Panc1 (cell line): ENCODE data around the gene SCN7A. TPM values are rescaled to one million over a fixed set of nuclear protein-coding genes. Genes with fewer than 3 reads are reported as not detected.

Experiments
- ATAC-seq: fragments of 200-7000 bp; cut with Tn5 transposase; 2 replicates; pipeline ENCODE4 v1.9.1; 2020; ENCODE audit warnings: mild to moderate bottlenecking, moderate library complexity
- BruUV-seq: library from RNA; stranded (reverse); fragments of 400-500 nt; replicated peaks from 2 replicates; lab custom pipeline; 2021; lab: Mats Ljungman, UMichigan
- CTCF ChIA-PET: fragments of 300-600 bp; sonication (Branson Sonifier 250); formaldehyde crosslinking; loops from one replicate; lab custom pipeline; 2022; ENCODE audit warnings: antibody characterized with exemption; lab: Charles Lee
- POLR2A ChIA-PET: fragments of 300-600 bp; sonication (Branson Sonifier 250); formaldehyde crosslinking; loops from one replicate; lab custom pipeline; 2022; ENCODE audit warnings: antibody characterized with exemption; lab: Charles Lee
- DNase-seq: peaks from one replicate; pipeline ENCODE4 v3.0.0-alpha.2; 2010; ENCODE audit warnings: low read depth, low spot score
- H3K27ac ChIP-seq: 2 replicates; pipeline ENCODE4 v1.5.1; 2011; ENCODE audit warnings: mild to moderate bottlenecking, low read length, inconsistent platforms
- H3K27me3 ChIP-seq: fragments of 200-500 bp; sonication (Bioruptor generic); 2 replicates; pipeline ENCODE4 v1.6.0; 2014; ENCODE audit warnings: low read length, inconsistent platforms; ENCODE audit not compliant: control insufficient read depth, insufficient read depth
- H3K36me3 ChIP-seq: fragments of 200-500 bp; sonication (Bioruptor generic); 2 replicates; pipeline ENCODE4 v1.5.1; 2014; ENCODE audit warnings: inconsistent platforms, mild to moderate bottlenecking, low read length, moderate library complexity; ENCODE audit not compliant: control insufficient read depth, insufficient read depth
- H3K4me1 ChIP-seq: 2 replicates; pipeline ENCODE4 v1.5.1; 2011; ENCODE audit warnings: inconsistent platforms, mild to moderate bottlenecking, low read length, moderate library complexity; ENCODE audit not compliant: control insufficient read depth, insufficient read depth
- H3K4me3 ChIP-seq, 2 experiments: 2 replicates each; pipeline ENCODE4 v1.5.1; 2011 to 2012; ENCODE audit warnings: low read depth in 2 of 2, low read length in 2 of 2, mild to moderate bottlenecking in 2 of 2, inconsistent platforms in 1 of 2, moderate library complexity in 1 of 2
- H3K9me3 ChIP-seq: fragments of 200-500 bp; sonication (Bioruptor generic); 2 replicates; pipeline ENCODE4 v1.5.1; 2014; ENCODE audit warnings: low read depth, mild to moderate bottlenecking, inconsistent platforms, low read length, moderate library complexity; ENCODE audit not compliant: control insufficient read depth, insufficient read depth
- POLR2AphosphoS5 ChIP-seq: IDR thresholded peaks from 2 replicates; pipeline ENCODE4 v1.6.1; 2012; ENCODE audit warnings: mild to moderate bottlenecking, low read depth, low read length, moderate library complexity
- SIN3A ChIP-seq: IDR thresholded peaks from 2 replicates; pipeline ENCODE4 v1.6.1; 2012; ENCODE audit warnings: low read depth, mild to moderate bottlenecking, low read length, moderate library complexity, borderline replicate concordance; ENCODE audit not compliant: insufficient read depth
- TCF7L2 ChIP-seq: IDR thresholded peaks from 2 replicates; pipeline ENCODE4 v1.6.1; 2011; ENCODE audit warnings: mild to moderate bottlenecking, low read depth, low read length, inconsistent platforms
- in situ Hi-C: cut with HindIII; loops from 2 replicates; pipeline ENCODE4 v1.10.0; 2016; ENCODE audit warnings: low sequenced_read_pairs, low pct_unique_long_range_greater_than_20kb
- intact Hi-C: fragments of 100-400 bp; cut with micrococcal nuclease; formaldehyde crosslinking; loops from one replicate; pipeline ENCODE4 v1.10.0; 2022; ENCODE audit not compliant: unreplicated experiment
- total RNA-seq: library from RNA; stranded (reverse); gene quantifications from one replicate; pipeline ENCODE4 v1.2.1, GENCODE V29; 2021; ENCODE audit not compliant: unreplicated experiment
- TF ChIP-seq, protein P1 (sequence below): fragments of 450-650 bp; IDR thresholded peaks from 2 replicates; pipeline ENCODE4 v1.5.1; 2017; ENCODE audit warnings: mild to moderate bottlenecking
- TF ChIP-seq, protein P2 (sequence below), 2 experiments: IDR thresholded peaks; 2 replicates each; pipeline ENCODE4 v1.6.1; 2011 to 2012; ENCODE audit warnings: low read depth in 2 of 2, control low read depth in 1 of 2, low read length in 1 of 2, mild to moderate bottlenecking in 1 of 2, moderate library complexity in 1 of 2; ENCODE audit not compliant: insufficient read depth in 1 of 2

SCN7A gene
- total RNA-seq, 1 experiment from 2014 or later: 0.03 TPM

DNA sequence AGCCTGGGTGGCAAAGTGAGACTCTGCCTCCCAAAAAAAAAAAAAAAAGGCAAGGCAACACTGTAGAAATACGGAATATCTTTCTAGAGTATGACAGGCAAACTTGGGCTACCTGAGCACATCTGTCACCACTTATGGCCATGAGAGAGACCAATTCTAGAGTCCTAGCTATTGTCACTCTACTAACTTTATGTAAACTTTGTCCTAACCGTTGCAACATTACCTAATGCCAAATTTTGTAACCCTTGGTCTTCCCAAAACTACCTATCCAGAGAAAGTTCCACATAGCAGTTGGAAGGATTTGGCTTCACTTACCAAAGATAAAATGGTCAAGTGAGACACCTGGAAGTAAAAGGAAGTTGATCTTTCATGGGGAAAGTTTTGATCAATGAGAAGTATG, 26.6 kb upstream of the SCN7A start:
- in situ Hi-C loops: no loop called here
- DNase-seq (no peak), ATAC-seq (no peak)
- no peaks in the 10 kb centered on the region for H3K9me3 ChIP-seq
- TF ChIP-seq, protein P1, sequence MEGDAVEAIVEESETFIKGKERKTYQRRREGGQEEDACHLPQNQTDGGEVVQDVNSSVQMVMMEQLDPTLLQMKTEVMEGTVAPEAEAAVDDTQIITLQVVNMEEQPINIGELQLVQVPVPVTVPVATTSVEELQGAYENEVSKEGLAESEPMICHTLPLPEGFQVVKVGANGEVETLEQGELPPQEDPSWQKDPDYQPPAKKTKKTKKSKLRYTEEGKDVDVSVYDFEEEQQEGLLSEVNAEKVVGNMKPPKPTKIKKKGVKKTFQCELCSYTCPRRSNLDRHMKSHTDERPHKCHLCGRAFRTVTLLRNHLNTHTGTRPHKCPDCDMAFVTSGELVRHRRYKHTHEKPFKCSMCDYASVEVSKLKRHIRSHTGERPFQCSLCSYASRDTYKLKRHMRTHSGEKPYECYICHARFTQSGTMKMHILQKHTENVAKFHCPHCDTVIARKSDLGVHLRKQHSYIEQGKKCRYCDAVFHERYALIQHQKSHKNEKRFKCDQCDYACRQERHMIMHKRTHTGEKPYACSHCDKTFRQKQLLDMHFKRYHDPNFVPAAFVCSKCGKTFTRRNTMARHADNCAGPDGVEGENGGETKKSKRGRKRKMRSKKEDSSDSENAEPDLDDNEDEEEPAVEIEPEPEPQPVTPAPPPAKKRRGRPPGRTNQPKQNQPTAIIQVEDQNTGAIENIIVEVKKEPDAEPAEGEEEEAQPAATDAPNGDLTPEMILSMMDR: no peak
- no peak for TF ChIP-seq TCF7L2
- TF ChIP-seq SIN3A: no peak
- no peak for TF ChIP-seq POLR2AphosphoS5
- TF ChIP-seq, protein P2, sequence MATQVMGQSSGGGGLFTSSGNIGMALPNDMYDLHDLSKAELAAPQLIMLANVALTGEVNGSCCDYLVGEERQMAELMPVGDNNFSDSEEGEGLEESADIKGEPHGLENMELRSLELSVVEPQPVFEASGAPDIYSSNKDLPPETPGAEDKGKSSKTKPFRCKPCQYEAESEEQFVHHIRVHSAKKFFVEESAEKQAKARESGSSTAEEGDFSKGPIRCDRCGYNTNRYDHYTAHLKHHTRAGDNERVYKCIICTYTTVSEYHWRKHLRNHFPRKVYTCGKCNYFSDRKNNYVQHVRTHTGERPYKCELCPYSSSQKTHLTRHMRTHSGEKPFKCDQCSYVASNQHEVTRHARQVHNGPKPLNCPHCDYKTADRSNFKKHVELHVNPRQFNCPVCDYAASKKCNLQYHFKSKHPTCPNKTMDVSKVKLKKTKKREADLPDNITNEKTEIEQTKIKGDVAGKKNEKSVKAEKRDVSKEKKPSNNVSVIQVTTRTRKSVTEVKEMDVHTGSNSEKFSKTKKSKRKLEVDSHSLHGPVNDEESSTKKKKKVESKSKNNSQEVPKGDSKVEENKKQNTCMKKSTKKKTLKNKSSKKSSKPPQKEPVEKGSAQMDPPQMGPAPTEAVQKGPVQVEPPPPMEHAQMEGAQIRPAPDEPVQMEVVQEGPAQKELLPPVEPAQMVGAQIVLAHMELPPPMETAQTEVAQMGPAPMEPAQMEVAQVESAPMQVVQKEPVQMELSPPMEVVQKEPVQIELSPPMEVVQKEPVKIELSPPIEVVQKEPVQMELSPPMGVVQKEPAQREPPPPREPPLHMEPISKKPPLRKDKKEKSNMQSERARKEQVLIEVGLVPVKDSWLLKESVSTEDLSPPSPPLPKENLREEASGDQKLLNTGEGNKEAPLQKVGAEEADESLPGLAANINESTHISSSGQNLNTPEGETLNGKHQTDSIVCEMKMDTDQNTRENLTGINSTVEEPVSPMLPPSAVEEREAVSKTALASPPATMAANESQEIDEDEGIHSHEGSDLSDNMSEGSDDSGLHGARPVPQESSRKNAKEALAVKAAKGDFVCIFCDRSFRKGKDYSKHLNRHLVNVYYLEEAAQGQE (IDR thresholded peaks at IDR 0.05; ENCODE audit: insufficient read depth in 1 of 2, low read depth in 2 of 2, low read length in 1 of 2): no peak
- H3K4me1 ChIP-seq: no peaks in the 10 kb centered on the region
- no peaks in the 10 kb centered on the region for H3K27me3 ChIP-seq
- no peaks in the 10 kb centered on the region for H3K36me3 ChIP-seq
- ChIA-PET CTCF (no interaction called here), POLR2A (no interaction called here)
- intact Hi-C loops: no loop called here
- no TSS peak for BruUV-seq
- no peak overlapping the region for H3K4me3 ChIP-seq
- H3K27ac ChIP-seq: no peak overlapping the region

- Histone ChIP-seq H3K9me3 (no peaks in the 10 kb centered on the region), H3K27me3 (no peaks in the 10 kb centered on the region), H3K36me3 (no peaks in the 10 kb centered on the region), H3K4me3 (no peak overlapping the region), H3K27ac (no peak overlapping the region), H3K4me1 (no peaks in the 10 kb centered on the region)
- TF ChIP-seq, protein P2 (IDR thresholded peaks at IDR 0.05; ENCODE audit: insufficient read depth in 1 of 2, low read depth in 2 of 2, low read length in 1 of 2): no peak
- TF ChIP-seq TCF7L2: no peak
- TF ChIP-seq POLR2AphosphoS5: no peak
- TF ChIP-seq SIN3A: no peak
- TF ChIP-seq, protein P1: no peak
- in situ Hi-C loops: no loop called here
- ChIA-PET CTCF (no interaction called here), POLR2A (no interaction called here)
- BruUV-seq: no TSS peak
- intact Hi-C loops: loop anchor here (5.0 to 10.0 kb wide), 2 partner anchors 157 to 345 kb away; no protein-coding TSS in a partner anchor
- ATAC-seq (no peak), DNase-seq (no peak)
Observed at GRCh38 chr2:166519391-166519962, 25.4 kb upstream of the SCN7A start.
